Osteocyte (in vitro differentiated cells): ENCODE measurements around the gene RAB8A. TPM values are rescaled to one million over a fixed set of nuclear protein-coding genes. Genes with fewer than 3 reads are reported as not detected.
"Not testable (repeated sequence)": the region's sequence is repeated elsewhere in the genome, so short reads cannot be mapped to it uniquely, and the experiment has no call there.

Experiments used
- DNase-seq: peaks from one replicate; pipeline ENCODE4 v3.0.0; 2021; ENCODE audit warnings: mixed read lengths; ENCODE audit not compliant: unreplicated experiment; ENCODE audit errors: extremely low spot score
- H3K27ac Mint-ChIP-seq: one replicate; pipeline ENCODE4 v1.8.0; 2021; ENCODE audit warnings: mild to moderate bottlenecking, mixed read lengths; ENCODE audit not compliant: unreplicated experiment
- H3K27me3 Mint-ChIP-seq: one replicate; pipeline ENCODE4 v1.8.0; 2021; ENCODE audit warnings: mixed read lengths; ENCODE audit not compliant: unreplicated experiment
- H3K36me3 Mint-ChIP-seq: one replicate; pipeline ENCODE4 v1.8.0; 2021; ENCODE audit warnings: mixed read lengths; ENCODE audit not compliant: unreplicated experiment
- H3K4me1 Mint-ChIP-seq: one replicate; pipeline ENCODE4 v1.8.0; 2021; ENCODE audit warnings: mixed read lengths; ENCODE audit not compliant: unreplicated experiment
- H3K4me3 Mint-ChIP-seq: one replicate; pipeline ENCODE4 v1.8.0; 2021; ENCODE audit warnings: mild to moderate bottlenecking, moderate library complexity, mixed read lengths; ENCODE audit not compliant: unreplicated experiment
- H3K9me3 Mint-ChIP-seq: one replicate; pipeline ENCODE4 v1.8.0; 2021; ENCODE audit warnings: mixed read lengths; ENCODE audit not compliant: unreplicated experiment
- CTCF ChIP-seq: fragments of 200-600 bp; sonication (generic); IDR thresholded peaks from 2 replicates; pipeline ENCODE4 v1.5.0; 2021; ENCODE audit warnings: antibody characterized with exemption, mild to moderate bottlenecking, moderate library complexity
- total RNA-seq: library from RNA; stranded (reverse); gene quantifications from 2 replicates; pipeline ENCODE4 v1.2.1, GENCODE V29; 2021

Gene RAB8A
- total RNA-seq, 1 donor from 2014 or later: 61.1 TPM

- DNase-seq: no peak
- Mint-ChIP-seq H3K27ac (no peak overlapping the region), H3K4me1 (peaks cover 17% of the 10 kb centered on the region), H3K27me3 (no peaks in the 10 kb centered on the region), H3K36me3 (no peaks in the 10 kb centered on the region), H3K4me3 (no peak overlapping the region), H3K9me3 (no peaks in the 10 kb centered on the region)
- no peak for TF ChIP-seq CTCF
Observed at GRCh38 chr19:16168465-16169081, 56.9 kb downstream of the RAB8A start.

GRCh38 chr19:16170134-16170533 is 58.4 kb downstream of the RAB8A start:
- H3K27ac Mint-ChIP-seq: no peak overlapping the region
- no peaks in the 10 kb centered on the region for H3K9me3 Mint-ChIP-seq
- TF ChIP-seq CTCF: no peak
- H3K36me3 Mint-ChIP-seq: no peaks in the 10 kb centered on the region
- peaks cover 18% of the 10 kb centered on the region for H3K4me1 Mint-ChIP-seq
- no peak overlapping the region for H3K4me3 Mint-ChIP-seq
- no peak for DNase-seq
- no peaks in the 10 kb centered on the region for H3K27me3 Mint-ChIP-seq

- DNase-seq: no peak
- Mint-ChIP-seq H3K36me3 (no peaks in the 10 kb centered on the region), H3K9me3 (no peaks in the 10 kb centered on the region), H3K4me1 (peaks cover 25% of the 10 kb centered on the region), H3K4me3 (no peak overlapping the region), H3K27ac (no peak overlapping the region), H3K27me3 (no peaks in the 10 kb centered on the region)
- no peak for TF ChIP-seq CTCF
Observed at GRCh38 chr19:16175954-16176353, 64.3 kb downstream of the RAB8A start.

GRCh38 chr19:16178866-16179265 is 67.2 kb downstream of the RAB8A start:
- not testable (repeated sequence) for H3K9me3 Mint-ChIP-seq, H3K27me3 Mint-ChIP-seq, H3K36me3 Mint-ChIP-seq, H3K4me3 Mint-ChIP-seq, DNase-seq, H3K27ac Mint-ChIP-seq
- H3K4me1 Mint-ChIP-seq: peaks cover 16% of the 10 kb centered on the region

- Mint-ChIP-seq H3K27ac (peak overlapping the region; percentile 64), H3K36me3 (peaks cover 3% of the 10 kb centered on the region), H3K9me3 (no peaks in the 10 kb centered on the region), H3K4me3 (no peak overlapping the region), H3K4me1 (peaks cover 24% of the 10 kb centered on the region), H3K27me3 (no peaks in the 10 kb centered on the region)
- DNase-seq: no peak
- no peak for TF ChIP-seq CTCF
Observed at GRCh38 chr19:16180611-16181010, 68.9 kb downstream of the RAB8A start.

Other genes starting within 250 kb of the RAB8A start
- gene CYP4F2, start 213.8 kb upstream of the RAB8A start, total RNA-seq: not detected in 2 replicates
- not detected in 2 replicates for gene CYP4F11, start 177.4 kb upstream of the RAB8A start, total RNA-seq
- not detected in 2 replicates for gene OR10H4, start 162.9 kb upstream of the RAB8A start, total RNA-seq
- 663 and 687 TPM in 2 replicates for gene TPM4, start 35.4 kb upstream of the RAB8A start, total RNA-seq
- gene HSH2D, start 31.8 kb downstream of the RAB8A start, total RNA-seq: not detected in 2 replicates
- not detected in 2 replicates for gene CIB3, start 61.6 kb downstream of the RAB8A start, total RNA-seq
- gene FAM32A, start 73.5 kb downstream of the RAB8A start, total RNA-seq: 78.8 and 80.2 TPM in 2 replicates
- gene AP1M1, start 86.0 kb downstream of the RAB8A start, total RNA-seq: 85.5 TPM in 2 replicates
- 41.4 and 55.5 TPM in 2 replicates for gene KLF2, start 212.9 kb downstream of the RAB8A start, total RNA-seq